ENCODE data around the gene EZH2. TPM values are rescaled to one million over a fixed set of nuclear protein-coding genes. Genes with fewer than 3 reads are reported as not detected.

EZH2 gene
- total RNA-seq, 1 donor from 2014 or later = 14.0 TPM

DNA sequence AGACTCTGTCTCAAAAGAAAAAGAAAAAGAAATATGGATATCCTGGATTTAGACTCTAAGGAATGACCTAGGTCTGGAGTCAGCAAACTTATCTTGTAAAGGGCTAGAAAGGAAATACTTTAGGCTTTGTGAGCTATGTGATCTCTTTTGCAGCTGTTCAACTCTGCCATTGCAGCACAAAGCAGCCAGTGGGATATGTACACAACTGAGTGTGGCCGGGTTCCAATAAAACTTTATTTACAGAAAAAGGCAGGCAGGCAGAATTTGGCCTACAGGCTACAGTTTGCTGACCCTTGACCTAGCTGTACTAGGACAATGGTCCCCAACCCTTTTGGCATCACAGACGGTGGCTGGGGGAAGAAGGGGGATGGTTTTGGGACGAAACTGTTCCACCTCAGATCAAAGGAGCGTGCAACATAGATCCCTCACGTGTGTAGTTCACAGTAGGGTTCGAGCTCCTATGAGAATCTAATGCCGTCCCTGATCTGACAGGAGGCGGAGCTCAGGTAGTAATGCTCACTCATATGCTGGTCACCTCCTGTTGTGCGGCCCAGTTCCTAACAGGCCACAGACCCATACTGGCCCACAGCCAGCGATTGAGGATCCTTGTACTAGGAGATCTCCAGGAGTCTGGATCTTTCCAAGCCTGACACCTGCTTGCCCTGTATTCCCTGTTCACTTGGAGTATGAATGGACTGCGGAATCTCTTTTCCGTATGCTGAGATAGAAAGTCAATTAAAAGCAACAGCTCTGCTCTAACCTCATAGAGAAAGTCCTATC lies 122.4 kb downstream of the EZH2 start:
- no peak for DNase-seq

Other genes starting within 250 kb of the EZH2 start
- gene CUL1, start 185.4 kb downstream of the EZH2 start, total RNA-seq = 48.8 and 71.1 TPM in 2 replicates
- gene PDIA4, start 144.2 kb upstream of the EZH2 start, total RNA-seq = 411 and 434 TPM in 2 replicates
- 7.7 and 13.3 TPM in 2 replicates for gene ZNF786, start 206.4 kb upstream of the EZH2 start, total RNA-seq
- gene ZNF425, start 242.0 kb upstream of the EZH2 start, total RNA-seq = 3.5 and 3.9 TPM in 2 replicates